ENCODE measurements around the gene PALM. TPM values are rescaled to one million over a fixed set of nuclear protein-coding genes. Genes with fewer than 3 reads are reported as not detected.

The PALM gene
- total RNA-seq, 2 donors from 2014 or later, result 32.9 to 40.8 TPM

DNA sequence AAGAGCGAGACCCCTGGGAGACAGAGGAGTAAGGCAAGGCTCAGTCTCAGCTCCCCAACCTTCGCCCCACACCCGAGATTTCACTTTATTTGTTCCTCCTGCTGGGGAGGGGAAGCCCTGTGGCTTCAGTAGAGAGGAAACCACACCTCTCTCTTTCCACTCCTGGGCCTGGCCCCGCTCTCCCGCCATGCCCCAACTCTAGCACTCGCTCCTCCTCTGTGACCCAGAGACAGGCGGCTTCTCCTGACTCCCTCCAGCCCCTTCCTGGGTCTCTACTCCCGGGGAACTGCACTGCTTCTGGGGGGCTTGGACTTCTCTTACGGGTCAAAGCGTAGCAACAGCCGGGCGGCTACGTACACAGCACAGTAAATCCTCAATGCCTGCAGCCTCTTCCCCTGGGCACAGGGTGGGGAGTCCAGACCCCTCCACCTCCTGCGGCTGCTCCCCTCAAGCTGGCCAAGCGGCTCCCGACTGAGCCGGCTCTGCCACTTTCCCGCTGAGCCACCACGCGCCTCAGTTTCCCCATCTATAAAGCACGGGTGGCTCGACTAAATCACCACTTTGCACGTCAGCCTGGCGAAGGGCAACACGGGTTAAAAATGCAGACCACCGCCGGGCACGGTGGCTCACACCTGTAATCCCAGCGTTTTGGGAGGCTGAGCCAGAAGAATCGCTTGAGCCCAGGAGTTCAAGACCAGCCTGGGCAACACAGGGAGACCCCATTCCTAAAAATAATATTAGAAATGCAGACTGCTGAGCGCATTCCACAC is 47.1 kb upstream of the PALM start:
- peak overlapping the region; percentile 68 for H3K4me3 Mint-ChIP-seq
- Histone ChIP-seq H3K9ac (ENCODE audit: extremely low read depth, low read length, poor library complexity, severe bottlenecking) (peak overlapping the region; percentile 80), H3K36me3 (ENCODE audit: control insufficient read depth, insufficient read depth, low read length) (no peaks in the 10 kb centered on the region), H3K4me1 (ENCODE audit: control insufficient read depth, insufficient read depth, low read length) (no peaks in the 10 kb centered on the region), H3K27ac (ENCODE audit: low read depth, low read length) (no peak overlapping the region), H3K27me3 (ENCODE audit: control insufficient read depth, insufficient read depth, low read length, poor library complexity, severe bottlenecking) (no peaks in the 10 kb centered on the region), H3K4me3 (ENCODE audit: low read length) (peak overlapping the region; percentile 89), H3K9me3 (ENCODE audit: control insufficient read depth, low read length) (no peaks in the 10 kb centered on the region)
- peak; percentile 49 for DNase-seq
- WGBS, 2 experiments (ENCODE audit: insufficient coverage in 1 of 2, insufficient read length in 1 of 2), result 51 to 55% methylated on average over 21 to 31 of the region's 31 CpGs
- TF ChIP-seq CTCF (conservative IDR thresholded peaks at IDR 0.05), result no peak
- H3K27me3 Mint-ChIP-seq (ENCODE audit: insufficient read depth), result peaks cover 8% of the 10 kb centered on the region
- no peaks in the 10 kb centered on the region for H3K36me3 Mint-ChIP-seq (ENCODE audit: low read depth)
- peak overlapping the region; percentile 90 for H3K27ac Mint-ChIP-seq
- peaks cover 17% of the 10 kb centered on the region for H3K4me1 Mint-ChIP-seq
- peaks cover 8% of the 10 kb centered on the region for H3K9me3 Mint-ChIP-seq

- Mint-ChIP-seq H3K4me1 (peaks cover 17% of the 10 kb centered on the region), H3K36me3 (ENCODE audit: low read depth) (no peaks in the 10 kb centered on the region), H3K4me3 (peak overlapping the region; percentile 68), H3K9me3 (peaks cover 13% of the 10 kb centered on the region), H3K27ac (peak overlapping the region; percentile 90), H3K27me3 (ENCODE audit: insufficient read depth) (peaks cover 13% of the 10 kb centered on the region)
- peak overlapping the region; percentile 66 for H3K27ac ChIP-seq (ENCODE audit: low read depth, low read length)
- H3K36me3 ChIP-seq (ENCODE audit: control insufficient read depth, insufficient read depth, low read length), result no peaks in the 10 kb centered on the region
- H3K27me3 ChIP-seq (ENCODE audit: control insufficient read depth, insufficient read depth, low read length, poor library complexity, severe bottlenecking), result no peaks in the 10 kb centered on the region
- no peaks in the 10 kb centered on the region for H3K4me1 ChIP-seq (ENCODE audit: control insufficient read depth, insufficient read depth, low read length)
- no peaks in the 10 kb centered on the region for H3K9me3 ChIP-seq (ENCODE audit: control insufficient read depth, low read length)
- WGBS, 2 experiments (ENCODE audit: insufficient coverage in 1 of 2, insufficient read length in 1 of 2), result 1% methylated on average over 60 to 81 of the region's 81 CpGs
- peak overlapping the region; percentile 80 for H3K9ac ChIP-seq (ENCODE audit: extremely low read depth, low read length, poor library complexity, severe bottlenecking)
- TF ChIP-seq CTCF (conservative IDR thresholded peaks at IDR 0.05), result no peak
- H3K4me3 ChIP-seq (ENCODE audit: low read length), result peak overlapping the region; percentile 89
- peak; percentile 74 for DNase-seq
Observed at GRCh38 chr19:662207-662961, 46.4 kb upstream of the PALM start.

DNA sequence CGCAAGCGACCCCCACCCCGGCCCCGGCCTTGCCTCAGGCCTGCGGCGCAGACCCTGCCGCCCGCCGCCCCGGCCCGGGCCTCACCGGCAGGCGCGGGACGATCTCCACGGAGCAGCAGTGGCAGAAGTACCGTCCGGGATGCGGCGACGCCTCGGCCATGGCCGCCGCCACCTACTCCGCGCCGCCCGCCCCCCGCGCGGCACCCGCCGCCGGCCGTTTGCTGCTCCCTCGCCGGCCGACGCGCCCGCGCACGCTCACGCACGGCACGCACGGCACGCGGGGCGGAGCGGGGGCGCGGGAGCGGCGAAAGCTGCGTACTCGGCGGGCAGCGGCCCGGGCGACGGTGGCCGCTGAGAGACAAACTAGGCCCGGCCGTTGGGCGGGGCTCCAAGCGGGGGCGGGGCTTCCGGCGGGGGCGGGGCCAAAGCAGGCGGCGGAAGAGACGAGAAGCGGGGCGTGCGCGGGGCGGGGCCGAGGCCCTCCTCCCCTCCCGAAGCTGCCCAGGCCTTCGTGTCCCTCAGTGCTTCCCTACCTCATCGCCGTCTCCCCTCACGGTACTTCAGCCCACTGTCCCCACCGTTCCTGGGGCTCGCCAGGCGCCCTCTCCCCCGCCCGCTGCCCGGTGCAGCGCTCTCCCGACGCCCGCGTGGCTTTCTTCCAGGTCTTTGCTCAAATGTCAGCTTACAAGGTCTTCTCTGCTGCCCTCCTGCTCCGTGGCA is 45.6 kb upstream of the PALM start, which contains the start of gene RNF126:
RNF126 (minus strand) TSS at position 253 of the 720 bp plus-strand sequence; CDS start at position 160, 93 bp downstream.
- Mint-ChIP-seq H3K4me1 (peaks cover 17% of the 10 kb centered on the region), H3K4me3 (peak within 1 kb of the TSS; percentile 68), H3K36me3 (ENCODE audit: low read depth) (no peaks in the 10 kb centered on the region), H3K27me3 (ENCODE audit: insufficient read depth) (peaks cover 13% of the 10 kb centered on the region), H3K27ac (peak within 1 kb of the TSS; percentile 90), H3K9me3 (peaks cover 13% of the 10 kb centered on the region)
- 3 to 62% methylated on average over 13 to 97 of the region's 97 CpGs for WGBS, 2 experiments (ENCODE audit: insufficient coverage in 1 of 2, insufficient read length in 1 of 2)
- Histone ChIP-seq H3K9ac (ENCODE audit: extremely low read depth, low read length, poor library complexity, severe bottlenecking) (peak within 1 kb of the TSS; percentile 80), H3K36me3 (ENCODE audit: control insufficient read depth, insufficient read depth, low read length) (no peaks in the 10 kb centered on the region), H3K9me3 (ENCODE audit: control insufficient read depth, low read length) (no peaks in the 10 kb centered on the region), H3K27me3 (ENCODE audit: control insufficient read depth, insufficient read depth, low read length, poor library complexity, severe bottlenecking) (no peaks in the 10 kb centered on the region), H3K4me3 (ENCODE audit: low read length) (peak within 1 kb of the TSS; percentile 89), H3K27ac (ENCODE audit: low read depth, low read length) (peak within 1 kb of the TSS; percentile 66), H3K4me1 (ENCODE audit: control insufficient read depth, insufficient read depth, low read length) (no peaks in the 10 kb centered on the region)
- TF ChIP-seq CTCF (conservative IDR thresholded peaks at IDR 0.05), result no peak
- peak; percentile 97 for DNase-seq

Measured in endodermal cell (in vitro differentiated cells).